ENCODE data around the gene RARB. TPM values are rescaled to one million over a fixed set of nuclear protein-coding genes. Genes with fewer than 3 reads are reported as not detected.

RARB gene
- total RNA-seq, 2 donors from 2014 or later = 8.9 TPM

DNA sequence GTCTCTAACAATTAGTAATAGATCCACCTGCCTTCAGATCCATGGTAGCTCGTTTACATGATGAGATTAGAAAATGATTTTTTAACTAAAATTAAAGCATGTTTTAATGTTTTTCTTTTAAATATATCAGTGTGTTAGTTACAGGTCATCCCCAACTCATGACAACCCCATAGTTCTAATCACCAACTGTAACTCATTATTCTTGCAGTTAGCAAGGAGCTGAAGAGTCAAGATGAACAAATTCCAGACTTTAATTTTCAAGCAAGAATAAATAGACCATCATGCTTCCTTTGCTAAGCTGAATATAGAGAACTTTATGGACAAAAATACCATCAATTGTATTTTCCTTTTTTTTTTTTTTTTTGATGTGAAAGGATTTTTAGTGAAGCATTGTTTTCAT lies 135.5 kb downstream of the RARB start:
- intact Hi-C loops (cut with DNase I) = loop anchor here in 1 of 2 donors (10.0 kb wide), 1 partner anchor 99 kb away; no protein-coding TSS in a partner anchor
- no peak for DNase-seq (ENCODE audit: low spot score)

DNA sequence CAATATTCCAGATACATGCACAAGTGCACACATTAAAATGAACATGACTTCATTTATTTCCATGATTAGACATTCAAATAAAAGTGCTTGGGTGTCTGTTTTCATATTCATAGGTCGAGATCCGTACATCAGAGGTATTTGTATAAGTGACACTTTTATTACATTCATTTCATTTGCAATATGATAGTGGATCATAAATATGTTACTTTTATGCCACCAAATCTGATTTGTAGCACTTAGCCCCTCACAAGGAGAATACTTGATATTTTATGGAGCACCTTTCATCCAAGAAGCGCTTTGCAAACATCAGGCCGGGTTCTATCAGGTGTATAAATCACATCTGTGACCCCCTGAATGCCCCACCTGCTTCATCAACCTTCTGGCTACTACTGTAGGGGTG lies 136.0 kb downstream of the RARB start:
- intact Hi-C loops (cut with DNase I) = loop anchor here in 1 of 2 donors (10.0 kb wide), 1 partner anchor 99 kb away; no protein-coding TSS in a partner anchor
- DNase-seq (ENCODE audit: low spot score) = no peak

DNA sequence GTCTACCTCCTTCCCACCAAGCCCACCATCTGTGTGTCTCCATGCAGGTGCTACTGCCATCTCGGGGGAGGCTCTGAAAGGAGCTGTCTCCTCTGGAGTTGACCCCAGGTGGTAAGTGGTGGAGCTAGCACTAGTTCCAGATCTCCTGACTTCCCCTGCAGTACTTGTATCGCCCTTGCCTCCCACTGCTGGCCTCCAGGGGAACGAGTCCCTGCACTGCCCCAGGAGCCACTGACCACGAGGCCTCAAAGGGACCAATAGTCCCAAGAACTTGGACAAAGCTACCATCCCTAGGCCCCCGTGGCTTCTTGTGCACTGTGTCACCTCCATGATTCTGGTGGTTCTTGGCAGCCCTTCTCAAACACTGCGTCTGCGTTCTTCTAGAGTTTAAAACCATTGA lies 137.7 kb downstream of the RARB start:
- intact Hi-C loops (cut with DNase I) = loop anchor here in 1 of 2 donors (10.0 kb wide), 1 partner anchor 101 kb away; no protein-coding TSS in a partner anchor
- no peak for DNase-seq (ENCODE audit: low spot score)

DNA sequence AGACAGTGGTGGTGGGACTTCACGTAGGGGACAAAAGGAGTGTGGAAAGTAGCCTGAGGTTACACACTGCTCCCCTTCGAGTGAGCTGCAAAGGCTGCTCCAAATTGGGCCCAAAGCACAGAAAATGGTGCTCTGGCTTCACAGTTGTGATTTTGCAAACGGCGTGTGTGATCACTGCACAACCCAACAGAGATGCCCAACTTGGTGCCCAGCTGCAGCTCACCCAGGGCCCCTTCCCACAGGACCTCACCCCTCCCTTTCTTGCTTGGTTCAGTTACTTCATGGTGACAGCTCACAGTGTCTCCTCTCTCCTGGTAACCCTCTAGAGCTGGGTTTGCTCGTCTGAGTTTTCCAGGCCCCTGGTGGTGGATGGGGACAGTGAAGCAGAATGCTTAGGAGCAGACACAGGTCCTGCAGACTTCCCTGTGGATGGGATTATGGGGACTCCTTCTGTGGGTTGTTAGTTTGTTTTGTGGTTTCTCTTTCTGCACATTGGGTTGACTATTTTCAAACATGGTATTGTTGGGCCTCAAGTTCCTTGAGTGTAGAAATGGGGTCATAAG lies 138.4 kb downstream of the RARB start:
- intact Hi-C loops (cut with DNase I) = loop anchor here in 1 of 2 donors (10.0 kb wide), 1 partner anchor 102 kb away; no protein-coding TSS in a partner anchor
- no peak for DNase-seq (ENCODE audit: low spot score)

DNA sequence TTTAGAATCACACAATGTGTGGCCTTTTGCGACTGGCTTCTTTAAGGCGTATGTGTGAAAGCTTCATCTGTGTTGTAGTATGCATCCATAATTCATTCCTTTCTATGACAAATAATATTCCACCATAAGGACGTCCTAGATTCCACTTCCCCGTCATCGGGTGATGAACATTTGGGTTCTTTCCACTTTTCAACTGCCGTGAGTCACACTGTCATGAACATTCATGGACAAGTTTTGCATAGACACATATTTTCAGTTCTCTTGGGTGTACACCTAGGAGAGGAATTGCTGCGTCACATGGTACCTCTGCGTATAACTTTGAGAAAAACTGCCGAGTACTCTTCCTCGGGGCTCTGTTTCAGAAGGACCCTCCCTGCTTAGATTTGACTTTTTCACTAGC lies 139.3 kb downstream of the RARB start:
- intact Hi-C loops (cut with DNase I) = loop anchor here in 1 of 2 donors (10.0 kb wide), 1 partner anchor 103 kb away; no protein-coding TSS in a partner anchor
- no peak for DNase-seq (ENCODE audit: low spot score)

DNA sequence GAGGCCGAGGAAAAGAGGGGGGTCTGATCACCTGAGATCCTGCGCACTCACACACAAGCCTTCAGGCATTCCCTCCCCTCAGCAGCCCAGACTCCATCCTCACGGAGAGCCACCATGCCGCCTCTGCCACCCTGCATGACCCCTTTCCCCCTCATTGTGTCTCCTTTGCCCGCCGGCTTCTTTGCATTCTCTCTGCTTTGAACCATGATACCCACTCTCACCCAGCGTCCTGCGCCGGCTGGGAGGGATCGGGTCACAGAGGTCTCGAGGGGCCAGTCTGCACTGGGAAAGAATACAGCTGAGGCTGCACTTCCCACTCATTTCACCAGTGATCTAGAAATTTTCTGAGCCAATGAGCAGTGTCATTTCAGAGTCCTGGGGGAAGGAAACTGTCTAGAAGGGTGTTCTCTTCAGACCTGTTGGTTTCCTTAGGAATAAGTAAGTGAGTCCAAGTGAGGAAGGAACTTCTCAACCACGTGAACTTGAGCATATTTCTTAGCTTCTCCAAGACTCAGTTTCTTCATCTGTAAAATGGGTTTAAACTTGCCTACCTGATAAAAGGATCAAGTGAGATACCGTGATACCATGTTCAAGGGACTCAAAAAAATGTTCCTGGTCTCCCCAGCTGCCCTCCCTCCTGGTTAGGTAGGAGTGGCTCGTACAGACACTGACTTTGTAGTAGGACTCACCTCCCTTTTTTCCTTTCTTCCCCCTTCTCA lies 139.9 kb downstream of the RARB start:
- no peak for DNase-seq (ENCODE audit: low spot score)
- intact Hi-C loops (cut with DNase I) = loop anchor here in 1 of 2 donors (10.0 kb wide), 1 partner anchor 103 kb away; no protein-coding TSS in a partner anchor

DNA sequence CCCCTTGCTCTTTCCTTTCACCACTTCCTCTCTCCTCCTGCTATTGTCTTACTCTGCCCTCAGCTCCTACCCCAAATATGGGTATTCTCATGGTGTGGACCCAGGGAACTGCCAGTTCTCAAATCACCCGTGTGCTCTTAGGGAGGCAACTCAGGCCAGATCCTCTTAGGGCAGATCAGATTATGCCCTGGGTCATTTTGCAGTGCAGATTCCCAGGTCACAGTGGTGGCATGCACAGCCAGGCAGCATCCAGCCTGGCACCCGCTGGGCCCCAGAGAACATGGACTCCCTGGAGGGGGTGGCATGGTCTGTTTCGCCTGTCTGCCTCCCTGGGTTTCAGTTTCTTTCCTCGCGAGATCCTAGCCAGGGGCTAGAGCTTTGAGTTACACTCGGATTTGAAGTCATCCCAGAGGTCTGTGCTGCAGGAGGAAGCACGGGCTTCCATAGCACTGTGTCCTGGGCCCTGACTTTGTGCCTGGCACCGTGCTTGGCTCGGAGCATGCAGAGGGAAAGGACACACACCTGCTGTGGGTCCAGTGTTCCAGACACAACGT lies 140.5 kb downstream of the RARB start:
- intact Hi-C loops (cut with DNase I) = loop anchor here in 1 of 2 donors (10.0 kb wide), 1 partner anchor 104 kb away; no protein-coding TSS in a partner anchor
- no peak for DNase-seq (ENCODE audit: low spot score)

DNA sequence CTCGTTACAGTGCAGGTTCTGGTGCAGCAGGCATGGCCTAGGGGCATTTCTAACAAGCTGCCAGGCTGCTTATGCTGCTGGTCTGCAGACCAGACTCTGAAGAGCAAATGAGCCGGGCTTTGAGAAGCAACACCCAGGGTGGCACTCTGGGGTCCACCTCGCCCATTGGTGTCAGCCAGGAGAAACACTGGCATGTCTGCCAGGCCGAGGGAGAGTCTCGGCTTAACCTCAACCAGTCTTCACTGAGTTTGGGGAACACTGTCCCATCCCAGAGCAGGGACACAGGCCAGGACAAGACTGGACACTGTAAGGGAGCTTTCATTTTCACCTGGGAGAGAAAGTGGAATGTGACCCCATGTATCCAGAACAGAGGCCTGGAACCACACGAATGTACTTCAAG lies 143.2 kb downstream of the RARB start:
- intact Hi-C loops (cut with DNase I) = no loop called here
- DNase-seq (ENCODE audit: low spot score) = no peak

DNA sequence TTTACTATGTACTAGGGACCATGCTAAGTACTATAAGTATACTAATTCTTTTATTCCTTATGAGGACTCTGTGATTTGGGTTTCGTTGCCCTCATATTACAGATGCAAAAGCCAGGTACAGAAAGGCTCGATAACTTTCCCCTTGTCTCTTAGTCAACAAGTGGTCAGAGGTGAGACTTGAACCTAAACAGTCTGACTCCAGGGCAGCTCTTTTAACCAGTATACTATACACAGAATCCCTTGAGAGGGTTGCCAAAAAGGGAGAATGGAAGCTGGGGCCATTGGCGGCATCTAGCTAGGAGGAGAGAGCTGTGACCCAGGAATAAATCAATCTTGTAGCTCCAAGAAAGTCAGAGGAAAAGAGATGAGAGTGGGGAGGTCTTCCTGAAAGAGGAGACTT lies 144.3 kb downstream of the RARB start:
- intact Hi-C loops (cut with DNase I) = no loop called here
- DNase-seq (ENCODE audit: low spot score) = no peak

DNA sequence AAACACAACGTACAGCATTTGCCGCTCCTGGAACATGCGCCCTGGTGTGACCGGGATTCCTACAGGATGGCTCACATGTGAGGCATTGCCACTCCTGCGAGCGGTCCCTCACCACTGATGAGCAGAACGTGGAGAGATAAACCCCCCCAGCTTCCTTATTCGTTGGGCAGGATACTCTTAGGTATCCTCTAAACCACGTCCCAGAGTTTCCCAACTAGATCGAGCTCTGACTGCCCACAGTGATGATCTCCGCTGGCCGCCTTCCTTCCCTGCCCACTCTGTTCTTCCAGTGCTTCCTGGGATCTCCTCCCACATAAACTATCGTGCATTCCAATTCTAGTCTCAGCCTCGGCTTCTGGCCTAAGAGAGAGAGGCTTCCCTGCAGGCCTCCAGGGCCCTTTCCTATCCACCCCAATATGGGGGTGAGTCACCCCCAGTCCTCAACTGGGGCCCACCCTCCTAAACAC lies 144.9 kb downstream of the RARB start:
- intact Hi-C loops (cut with DNase I) = no loop called here

DNA sequence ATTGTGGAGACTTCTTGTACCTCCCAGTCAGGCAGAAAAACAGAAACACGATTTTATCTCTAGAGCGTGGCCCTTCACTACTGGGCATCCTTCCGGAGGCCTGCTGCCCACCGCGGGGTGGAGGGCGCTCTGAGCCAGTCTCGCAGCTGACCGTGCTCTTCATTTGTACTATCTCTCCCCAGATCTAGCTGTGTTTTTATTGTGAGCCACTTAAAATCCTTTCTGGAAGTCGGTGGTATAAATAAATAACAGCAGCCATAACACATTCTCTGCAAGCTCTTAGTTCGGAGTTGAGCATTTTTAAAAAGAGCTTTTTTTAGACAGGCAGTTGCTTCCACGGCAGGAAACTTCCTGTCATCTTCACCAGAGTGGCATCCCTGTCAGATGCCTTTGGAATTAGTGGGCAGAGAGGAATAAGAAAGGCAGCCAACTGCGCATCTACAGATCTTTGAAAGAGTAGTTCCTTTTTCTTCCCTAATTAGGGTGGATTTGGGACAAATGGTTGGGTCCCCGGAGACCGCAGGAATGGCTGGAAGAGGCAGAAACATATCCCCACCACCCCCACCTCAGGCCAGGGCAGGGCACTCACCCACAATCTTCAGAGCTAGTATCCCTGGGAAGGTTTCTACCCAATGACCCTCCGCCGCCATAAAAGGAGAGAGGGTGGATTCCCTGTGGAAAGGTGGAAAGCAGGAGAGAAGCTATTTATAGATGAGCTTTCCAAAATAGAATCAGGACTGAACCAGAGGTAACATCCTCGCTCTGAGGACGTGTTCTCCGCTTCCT lies 145.5 kb downstream of the RARB start:
- DNase-seq (ENCODE audit: low spot score) = no peak
- intact Hi-C loops (cut with DNase I) = no loop called here

More for the DNA sequence above, 144.9 kb downstream of the RARB start:
- no peak for DNase-seq (ENCODE audit: low spot score)

DNA sequence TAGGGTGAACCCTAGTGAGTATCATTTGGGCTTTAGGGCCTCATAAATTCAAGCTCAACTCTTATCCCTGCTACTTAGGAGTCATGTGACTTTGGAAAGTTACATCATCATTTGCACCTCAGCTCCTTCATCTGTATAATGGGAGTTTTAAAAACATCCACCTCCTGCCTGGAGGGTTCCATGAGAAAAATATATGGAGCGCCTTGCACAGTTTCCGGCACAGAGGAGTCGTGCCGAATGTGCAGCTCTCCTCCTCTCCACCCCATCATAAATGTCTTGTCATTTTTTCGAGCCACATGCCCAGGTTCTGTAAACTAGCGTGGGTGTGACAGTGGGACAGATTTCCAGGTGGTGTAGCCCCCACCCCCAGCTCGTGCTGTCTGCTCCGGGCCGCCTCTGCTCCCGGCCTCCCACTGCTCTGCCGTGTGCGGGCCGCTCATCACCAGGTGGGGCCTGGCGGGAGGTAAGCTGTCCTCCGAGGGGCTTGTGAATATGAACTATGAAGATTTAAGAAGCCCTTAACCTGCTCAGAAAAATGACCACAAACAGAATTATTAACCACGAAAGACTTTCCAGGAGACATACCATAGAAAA lies 146.2 kb downstream of the RARB start:
- intact Hi-C loops (cut with DNase I) = no loop called here
- no peak for DNase-seq (ENCODE audit: low spot score)

DNA sequence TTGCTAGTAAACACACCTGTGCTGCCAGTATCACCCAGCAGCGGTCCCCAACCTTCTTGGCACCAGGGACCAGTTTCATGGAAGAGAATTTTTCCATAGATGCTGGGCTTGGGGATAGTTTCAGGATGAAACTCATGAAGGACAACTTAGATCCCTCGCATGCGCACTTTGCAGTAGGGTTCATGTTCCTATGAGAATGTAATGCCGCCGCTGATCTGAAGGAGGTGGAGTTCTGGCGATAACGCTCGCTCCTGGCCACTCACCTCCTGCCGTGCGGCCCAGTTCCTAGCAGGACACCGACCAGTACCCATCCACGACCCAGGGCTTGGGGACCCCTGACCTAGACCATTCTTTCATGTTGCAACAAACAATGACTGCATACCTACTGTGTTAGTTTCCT lies 146.9 kb downstream of the RARB start:
- no peak for DNase-seq (ENCODE audit: low spot score)
- intact Hi-C loops (cut with DNase I) = no loop called here

DNA sequence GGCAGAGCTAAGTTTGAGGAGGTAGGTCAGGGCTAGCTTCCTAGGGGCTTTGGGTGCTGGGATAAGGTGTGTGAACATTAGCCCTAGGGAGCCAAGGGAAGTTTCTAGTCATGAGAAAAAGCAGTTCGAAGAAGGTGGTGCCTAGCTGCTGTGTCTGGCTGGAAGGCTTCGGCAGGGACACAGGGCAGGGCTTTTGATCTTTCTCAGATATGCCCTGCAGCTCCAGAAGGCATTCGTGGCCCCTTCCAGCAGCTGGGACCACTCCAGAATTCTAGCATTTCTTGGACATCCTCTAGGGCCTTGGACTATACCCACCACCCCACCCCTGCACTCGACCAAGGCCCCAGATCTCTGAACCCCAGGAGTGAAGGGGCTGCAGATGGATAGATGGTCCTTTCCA lies 148.1 kb downstream of the RARB start:
- intact Hi-C loops (cut with DNase I) = no loop called here
- no peak for DNase-seq (ENCODE audit: low spot score)

DNA sequence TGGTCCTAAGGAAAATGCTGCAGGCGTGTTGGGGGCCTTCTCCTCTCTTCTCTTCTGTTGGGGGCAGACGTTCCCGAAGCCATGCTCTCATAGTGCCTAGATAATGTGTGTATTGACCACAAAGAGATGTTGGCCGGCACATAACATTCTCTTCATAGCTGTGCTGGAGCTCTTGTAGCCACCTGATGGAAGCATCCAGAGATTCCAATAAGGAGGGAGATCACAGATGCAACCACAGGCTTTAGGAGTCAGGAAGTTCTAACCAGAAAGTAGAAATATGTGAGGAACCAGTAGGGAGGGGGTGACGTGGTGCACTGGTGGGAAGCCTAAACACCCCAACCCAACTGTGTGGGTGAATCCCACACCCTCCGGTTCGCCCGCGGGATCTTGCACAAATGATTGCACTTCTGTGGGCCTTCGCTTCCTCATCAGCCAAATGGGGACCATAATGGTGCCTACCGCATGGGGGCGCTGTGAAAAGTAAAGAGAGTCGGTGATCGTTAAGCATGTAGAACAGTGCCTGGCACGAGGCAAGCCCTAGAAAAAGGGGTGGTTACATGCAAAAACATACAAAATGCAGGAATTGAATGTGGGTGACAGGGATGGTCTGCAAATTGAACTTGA lies 148.9 kb downstream of the RARB start:
- intact Hi-C loops (cut with DNase I) = no loop called here
- DNase-seq (ENCODE audit: low spot score) = no peak

DNA sequence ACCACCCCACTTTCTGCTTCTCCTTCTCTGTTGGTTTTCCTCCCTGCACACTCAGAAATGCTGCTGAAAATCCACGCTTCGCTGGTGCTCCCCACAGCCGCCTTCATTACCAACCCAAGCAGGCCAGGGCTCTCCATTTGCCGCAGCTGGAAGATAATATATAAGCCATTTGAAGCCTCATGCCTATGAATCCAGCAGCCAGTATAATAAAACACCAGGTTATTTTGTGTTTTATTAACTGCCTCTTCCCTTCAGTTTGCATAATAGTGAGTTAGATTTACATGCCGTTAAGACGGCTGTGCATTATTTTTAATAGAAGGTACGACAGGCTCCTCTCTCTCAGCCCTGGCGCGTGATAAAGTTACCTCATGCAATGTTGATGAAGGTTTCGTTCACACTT lies 150.0 kb downstream of the RARB start:
- intact Hi-C loops (cut with DNase I) = no loop called here
- DNase-seq (ENCODE audit: low spot score) = no peak

DNA sequence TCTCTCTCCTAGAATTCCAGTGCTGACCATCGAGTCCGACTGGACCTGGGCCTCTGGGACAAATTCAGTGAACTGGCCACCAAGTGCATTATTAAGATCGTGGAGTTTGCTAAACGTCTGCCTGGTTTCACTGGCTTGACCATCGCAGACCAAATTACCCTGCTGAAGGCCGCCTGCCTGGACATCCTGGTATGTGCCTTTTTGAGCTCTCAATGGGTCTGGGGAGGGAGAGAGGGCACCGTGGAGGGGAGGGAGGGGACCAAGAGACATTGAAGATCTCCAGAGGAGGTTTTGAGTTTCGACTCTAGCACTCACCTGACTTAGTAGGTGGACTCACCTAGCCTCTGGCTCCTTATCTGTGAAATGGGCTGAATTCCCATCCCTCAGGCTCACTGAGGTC lies 152.5 kb downstream of the RARB start:
- DNase-seq (ENCODE audit: low spot score) = no peak
- intact Hi-C loops (cut with DNase I) = no loop called here

DNA sequence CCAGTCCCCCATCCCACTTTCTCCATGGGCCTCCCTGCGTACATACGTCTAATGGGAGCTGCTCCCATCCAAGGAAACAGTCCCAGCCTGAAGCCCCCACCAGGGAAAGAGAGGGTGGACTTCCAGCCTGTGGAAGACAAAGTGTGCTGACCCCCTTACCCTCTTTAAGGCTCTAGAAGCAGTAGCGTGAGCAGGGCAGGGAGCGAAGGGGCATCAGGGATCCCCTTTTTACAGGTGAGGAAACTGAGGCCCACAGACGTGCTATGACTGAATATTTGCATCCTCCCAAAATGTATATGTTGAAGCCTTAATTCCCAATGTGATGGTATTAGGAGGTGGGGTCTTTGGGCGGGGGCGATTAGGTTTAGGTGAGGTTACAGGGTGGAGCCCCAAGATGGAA lies 153.3 kb downstream of the RARB start:
- intact Hi-C loops (cut with DNase I) = no loop called here
- DNase-seq (ENCODE audit: low spot score) = no peak

DNA sequence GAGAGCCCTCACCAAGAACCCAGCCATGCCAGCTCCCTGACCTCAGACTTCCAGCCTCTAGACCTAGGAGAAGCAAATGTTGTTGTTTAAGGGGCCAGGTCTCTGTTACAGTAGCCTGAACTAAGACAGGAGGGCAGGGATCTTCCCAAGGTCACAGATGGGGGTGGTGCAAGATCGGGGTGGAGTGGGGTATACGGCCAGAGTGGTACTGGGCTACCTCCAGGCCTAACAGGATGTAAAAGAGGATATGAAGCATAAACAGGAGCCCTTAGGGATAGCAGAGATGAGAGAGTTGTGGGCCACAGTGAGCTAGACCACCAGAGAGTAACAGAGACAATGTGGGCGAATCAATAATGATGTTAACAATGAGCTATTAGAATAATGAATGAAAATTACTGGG lies 153.8 kb downstream of the RARB start:
- no peak for DNase-seq (ENCODE audit: low spot score)
- intact Hi-C loops (cut with DNase I) = no loop called here

All from posterior vena cava (tissue), 2 donors.